GM23338 (cell line): ENCODE data around the gene ATXN3. TPM values are rescaled to one million over a fixed set of nuclear protein-coding genes. Genes with fewer than 3 reads are reported as not detected.

Source experiments
- ATAC-seq: fragments of 200-7000 bp; cut with Tn5 transposase; 3 replicates; pipeline ENCODE4 v1.9.1; 2020
- DNase-seq: peaks from one replicate; pipeline ENCODE4 v3.0.0-alpha.2; 2015; ENCODE audit warnings: low spot score
- H2AFZ ChIP-seq: fragments of 200-600 bp; sonication (generic); 2 replicates; pipeline ENCODE4 v1.8.0; 2016; ENCODE audit warnings: antibody characterized with exemption, mild to moderate bottlenecking, moderate library complexity
- H3F3A ChIP-seq: fragments of 200-600 bp; sonication (generic); replicated peaks from 2 replicates; pipeline ENCODE4 v1.8.0; 2017; ENCODE audit warnings: antibody characterized with exemption, mixed run types, low read depth
- H3K27ac ChIP-seq: fragments of 200-600 bp; sonication (generic); 2 replicates; pipeline ENCODE4 v1.6.1; 2016; ENCODE audit warnings: low read depth
- H3K27me3 ChIP-seq: fragments of 200-600 bp; sonication (generic); 2 replicates; pipeline ENCODE4 v1.8.0; 2016; ENCODE audit warnings: mild to moderate bottlenecking, mixed run types, moderate library complexity; ENCODE audit not compliant: insufficient read depth
- H3K36me3 ChIP-seq: fragments of 200-600 bp; sonication (generic); 2 replicates; pipeline ENCODE4 v1.8.0; 2016; ENCODE audit warnings: mild to moderate bottlenecking; ENCODE audit not compliant: insufficient read depth
- H3K4me1 ChIP-seq: fragments of 200-600 bp; sonication (generic); 2 replicates; pipeline ENCODE4 v1.8.0; 2016; ENCODE audit warnings: mild to moderate bottlenecking, moderate library complexity; ENCODE audit not compliant: insufficient read depth
- H3K4me2 ChIP-seq: fragments of 200-600 bp; sonication (generic); 2 replicates; pipeline ENCODE4 v1.7.1; 2017; ENCODE audit warnings: mixed run types
- H3K4me3 ChIP-seq: fragments of 200-600 bp; sonication (generic); 2 replicates; pipeline ENCODE4 v1.6.1; 2016; ENCODE audit warnings: mixed run types
- H3K79me2 ChIP-seq: fragments of 200-600 bp; sonication (generic); replicated peaks from 2 replicates; pipeline ENCODE4 v1.8.0; 2017; ENCODE audit warnings: mild to moderate bottlenecking; ENCODE audit not compliant: insufficient read depth
- H3K9me2 ChIP-seq: fragments of 200-600 bp; sonication (generic); 2 replicates; pipeline ENCODE4 v1.8.0; 2017; ENCODE audit not compliant: insufficient read depth
- H4K20me1 ChIP-seq: fragments of 200-600 bp; sonication (generic); replicated peaks from 2 replicates; pipeline ENCODE4 v1.8.0; 2017; ENCODE audit warnings: mild to moderate bottlenecking; ENCODE audit not compliant: insufficient read depth
- H3K27ac Mint-ChIP-seq: 2 replicates; pipeline ENCODE4 v1.8.0; 2020; ENCODE audit warnings: inconsistent platforms, mild to moderate bottlenecking, moderate library complexity, mixed read lengths
- H3K27me3 Mint-ChIP-seq: 3 replicates; pipeline ENCODE4 v1.8.0; 2022; ENCODE audit warnings: low read depth, mild to moderate bottlenecking, moderate library complexity, mixed read lengths, inconsistent platforms; ENCODE audit not compliant: insufficient read depth, poor library complexity
- H3K36me3 Mint-ChIP-seq: 3 replicates; pipeline ENCODE4 v1.8.0; 2021; ENCODE audit warnings: low read depth, mild to moderate bottlenecking, inconsistent platforms, moderate library complexity, mixed read lengths
- H3K4me1 Mint-ChIP-seq: 3 replicates; pipeline ENCODE4 v1.8.0; 2020; ENCODE audit warnings: mild to moderate bottlenecking, inconsistent platforms, mixed read lengths
- H3K4me3 Mint-ChIP-seq: 3 replicates; pipeline ENCODE4 v1.8.0; 2021; ENCODE audit warnings: moderate library complexity, mild to moderate bottlenecking, inconsistent platforms, mixed read lengths
- H3K9me3 Mint-ChIP-seq: 3 replicates; pipeline ENCODE4 v1.8.0; 2020; ENCODE audit warnings: moderate library complexity, mild to moderate bottlenecking, inconsistent platforms, mixed read lengths
- CREB1 ChIP-seq: fragments of 250-450 bp; sonication (Bioruptor Pico); IDR thresholded peaks from 2 replicates; pipeline ENCODE4 v1.5.0; 2020; ENCODE audit warnings: low read depth, mild to moderate bottlenecking, moderate library complexity
- EZH2 ChIP-seq: fragments of 200-600 bp; sonication (generic); IDR thresholded peaks from one replicate; pipeline ENCODE4 v1.8.0; 2017; ENCODE audit warnings: antibody characterized with exemption, mild to moderate bottlenecking, low read depth; ENCODE audit not compliant: unreplicated experiment
- JUNB ChIP-seq: IDR thresholded peaks from one replicate; pipeline ENCODE4 v1.6.1; 2016; ENCODE audit warnings: antibody characterized with exemption; ENCODE audit not compliant: unreplicated experiment
- NANOG ChIP-seq: IDR thresholded peaks from 2 replicates; pipeline ENCODE4 v1.6.1; 2016; ENCODE audit warnings: antibody characterized with exemption, borderline replicate concordance
- POLR2AphosphoS5 ChIP-seq: IDR thresholded peaks from 2 replicates; pipeline ENCODE4 v1.6.1; 2016; ENCODE audit warnings: antibody characterized with exemption, low read depth
- STAT1 ChIP-seq: IDR thresholded peaks from one replicate; pipeline ENCODE4 v1.6.1; 2016; ENCODE audit warnings: antibody characterized with exemption; ENCODE audit not compliant: unreplicated experiment
- ZNF114 ChIP-seq: fragments of 250-450 bp; sonication (Bioruptor Pico); IDR thresholded peaks from 2 replicates; pipeline ENCODE4 v1.5.0; 2020; ENCODE audit warnings: mild to moderate bottlenecking, moderate library complexity
- ZNF331 ChIP-seq: fragments of 250-450 bp; sonication (Bioruptor Pico); IDR thresholded peaks from 2 replicates; pipeline ENCODE4 v1.5.0; 2020; ENCODE audit warnings: low read depth, mild to moderate bottlenecking, moderate library complexity
- polyA plus RNA-seq: library from polyadenylated mRNA; unstranded; fragments of >200 nt; fragmentation: Nextera tagmentation; extraction: Ambion mirVana; gene quantifications from 2 replicates; pipeline ENCODE4 v1.2.1, GENCODE V29; 2016
- total RNA-seq: library from RNA; depleted of rRNA; stranded (reverse); fragments of >200 nt; shearing (Covaris generic); gene quantifications from 2 replicates; pipeline ENCODE4 v1.2.3, GENCODE V29; 2014
- TF ChIP-seq, protein P1 (sequence below): IDR thresholded peaks from 2 replicates; pipeline ENCODE4 v1.6.1; 2016; ENCODE audit warnings: antibody characterized with exemption
- TF ChIP-seq, protein P2 (sequence below): fragments of 250-450 bp; sonication (Bioruptor Pico); IDR thresholded peaks from 2 replicates; pipeline ENCODE4 v1.5.0; 2020; ENCODE audit warnings: mild to moderate bottlenecking, moderate library complexity
- TF ChIP-seq, protein P3 (sequence below), 2 experiments: fragments of 200-600 bp in 1 of 2; sonication (generic) in 1 of 2; conservative IDR thresholded peaks; 2 replicates each; pipeline versions ENCODE4 v1.5.1 to v1.6.1; 2016 to 2017; ENCODE audit warnings: antibody characterized with exemption in 2 of 2, low read depth in 2 of 2, mild to moderate bottlenecking in 2 of 2, moderate library complexity in 1 of 2

The ATXN3 gene
- total and polyA plus RNA-seq, 2 experiments from 2014 or later = 39.5 to 66.7 TPM

DNA sequence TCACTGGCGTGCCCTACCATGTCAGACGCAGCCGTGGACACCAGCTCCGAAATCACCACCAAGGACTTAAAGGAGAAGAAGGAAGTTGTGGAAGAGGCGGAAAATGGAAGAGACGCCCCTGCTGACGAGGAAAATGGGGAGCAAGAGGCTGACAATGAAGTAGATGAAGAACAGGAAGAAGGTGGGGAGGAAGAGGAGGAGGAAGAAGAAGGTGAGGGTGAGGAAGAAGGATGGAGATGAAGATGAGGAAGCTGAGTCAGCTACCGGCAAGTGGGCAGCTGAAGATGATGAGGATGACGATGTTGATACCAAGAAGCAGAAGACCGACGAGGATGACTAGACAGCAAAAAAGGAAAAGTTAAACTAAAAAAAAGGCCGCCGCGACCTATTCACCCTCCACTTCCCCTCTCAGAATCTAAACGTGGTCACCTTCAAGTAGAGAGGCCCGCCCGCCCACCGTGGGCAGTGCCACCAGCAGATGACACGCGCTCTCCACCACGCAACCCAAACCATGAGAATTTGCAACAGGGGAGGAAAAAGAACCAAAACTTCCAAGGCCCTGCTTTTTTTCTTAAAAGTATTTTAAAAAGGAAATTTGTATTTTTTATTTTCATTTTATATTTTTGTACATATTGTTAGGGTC, 79.7 kb downstream of the ATXN3 start:
- H3K27ac Mint-ChIP-seq = no peak overlapping the region
- Histone ChIP-seq H3K9me2 (no peaks in the 10 kb centered on the region), H3K4me3 (no peak overlapping the region), H3K4me2 (no peak overlapping the region), H3K27ac (no peak overlapping the region), H3F3A (no peaks in the 10 kb centered on the region), H3K27me3 (no peaks in the 10 kb centered on the region), H2AFZ (no peak overlapping the region), H3K4me1 (no peaks in the 10 kb centered on the region), H3K36me3 (peaks cover 7% of the 10 kb centered on the region), H3K79me2 (no peaks in the 10 kb centered on the region; the same call in none of the 2 replicates), H4K20me1 (no peaks in the 10 kb centered on the region)
- peaks cover 12% of the 10 kb centered on the region; the same call in 2 of the 3 replicates for H3K36me3 Mint-ChIP-seq
- no peak overlapping the region for H3K4me3 Mint-ChIP-seq
- H3K9me3 Mint-ChIP-seq = no peaks in the 10 kb centered on the region
- no peaks in the 10 kb centered on the region for H3K4me1 Mint-ChIP-seq
- TF ChIP-seq STAT1 = no peak
- ATAC-seq = no peak
- H3K27me3 Mint-ChIP-seq = no peaks in the 10 kb centered on the region
- DNase-seq = no peak

DNA sequence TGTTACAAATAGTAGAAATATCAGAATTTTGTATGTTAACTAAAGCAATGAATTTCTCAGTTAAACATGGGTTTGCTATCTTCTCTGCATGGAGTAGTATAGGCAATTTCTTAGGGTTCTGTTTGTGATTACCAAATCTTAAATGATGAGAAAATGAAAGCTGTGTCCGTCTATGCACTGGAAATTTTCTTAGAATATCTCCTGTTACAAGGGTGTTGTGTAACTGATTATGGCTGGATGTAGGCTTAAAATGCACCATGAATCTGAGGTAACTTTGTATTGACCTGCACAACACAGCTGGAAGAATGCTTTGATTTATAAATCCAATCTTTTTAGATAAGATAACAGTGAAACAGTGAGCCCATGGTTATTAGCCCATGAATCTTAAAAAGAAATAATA, 84.3 kb downstream of the ATXN3 start:
- Histone ChIP-seq H3K4me2 (no peak overlapping the region), H3K79me2 (no peaks in the 10 kb centered on the region; the same call in 1 of the 2 replicates), H3K4me1 (no peaks in the 10 kb centered on the region), H3K27ac (no peak overlapping the region), H3K9me2 (no peaks in the 10 kb centered on the region), H3K27me3 (no peaks in the 10 kb centered on the region), H3K4me3 (no peak overlapping the region), H3K36me3 (peaks cover 3% of the 10 kb centered on the region; the same call in 1 of the 2 replicates), H2AFZ (no peak overlapping the region), H3F3A (no peaks in the 10 kb centered on the region), H4K20me1 (no peaks in the 10 kb centered on the region)
- H3K9me3 Mint-ChIP-seq = no peaks in the 10 kb centered on the region
- no peak for TF ChIP-seq STAT1
- TF ChIP-seq, protein P1, sequence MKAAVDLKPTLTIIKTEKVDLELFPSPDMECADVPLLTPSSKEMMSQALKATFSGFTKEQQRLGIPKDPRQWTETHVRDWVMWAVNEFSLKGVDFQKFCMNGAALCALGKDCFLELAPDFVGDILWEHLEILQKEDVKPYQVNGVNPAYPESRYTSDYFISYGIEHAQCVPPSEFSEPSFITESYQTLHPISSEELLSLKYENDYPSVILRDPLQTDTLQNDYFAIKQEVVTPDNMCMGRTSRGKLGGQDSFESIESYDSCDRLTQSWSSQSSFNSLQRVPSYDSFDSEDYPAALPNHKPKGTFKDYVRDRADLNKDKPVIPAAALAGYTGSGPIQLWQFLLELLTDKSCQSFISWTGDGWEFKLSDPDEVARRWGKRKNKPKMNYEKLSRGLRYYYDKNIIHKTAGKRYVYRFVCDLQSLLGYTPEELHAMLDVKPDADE = no peak
- TF ChIP-seq ZNF114 (CRISPR knock-in tag) = no peak
- no peak for TF ChIP-seq ZNF331 (CRISPR knock-in tag)
- no peak for TF ChIP-seq CREB1
- TF ChIP-seq POLR2AphosphoS5 = no peak
- no peak for TF ChIP-seq JUNB
- TF ChIP-seq, protein P2, sequence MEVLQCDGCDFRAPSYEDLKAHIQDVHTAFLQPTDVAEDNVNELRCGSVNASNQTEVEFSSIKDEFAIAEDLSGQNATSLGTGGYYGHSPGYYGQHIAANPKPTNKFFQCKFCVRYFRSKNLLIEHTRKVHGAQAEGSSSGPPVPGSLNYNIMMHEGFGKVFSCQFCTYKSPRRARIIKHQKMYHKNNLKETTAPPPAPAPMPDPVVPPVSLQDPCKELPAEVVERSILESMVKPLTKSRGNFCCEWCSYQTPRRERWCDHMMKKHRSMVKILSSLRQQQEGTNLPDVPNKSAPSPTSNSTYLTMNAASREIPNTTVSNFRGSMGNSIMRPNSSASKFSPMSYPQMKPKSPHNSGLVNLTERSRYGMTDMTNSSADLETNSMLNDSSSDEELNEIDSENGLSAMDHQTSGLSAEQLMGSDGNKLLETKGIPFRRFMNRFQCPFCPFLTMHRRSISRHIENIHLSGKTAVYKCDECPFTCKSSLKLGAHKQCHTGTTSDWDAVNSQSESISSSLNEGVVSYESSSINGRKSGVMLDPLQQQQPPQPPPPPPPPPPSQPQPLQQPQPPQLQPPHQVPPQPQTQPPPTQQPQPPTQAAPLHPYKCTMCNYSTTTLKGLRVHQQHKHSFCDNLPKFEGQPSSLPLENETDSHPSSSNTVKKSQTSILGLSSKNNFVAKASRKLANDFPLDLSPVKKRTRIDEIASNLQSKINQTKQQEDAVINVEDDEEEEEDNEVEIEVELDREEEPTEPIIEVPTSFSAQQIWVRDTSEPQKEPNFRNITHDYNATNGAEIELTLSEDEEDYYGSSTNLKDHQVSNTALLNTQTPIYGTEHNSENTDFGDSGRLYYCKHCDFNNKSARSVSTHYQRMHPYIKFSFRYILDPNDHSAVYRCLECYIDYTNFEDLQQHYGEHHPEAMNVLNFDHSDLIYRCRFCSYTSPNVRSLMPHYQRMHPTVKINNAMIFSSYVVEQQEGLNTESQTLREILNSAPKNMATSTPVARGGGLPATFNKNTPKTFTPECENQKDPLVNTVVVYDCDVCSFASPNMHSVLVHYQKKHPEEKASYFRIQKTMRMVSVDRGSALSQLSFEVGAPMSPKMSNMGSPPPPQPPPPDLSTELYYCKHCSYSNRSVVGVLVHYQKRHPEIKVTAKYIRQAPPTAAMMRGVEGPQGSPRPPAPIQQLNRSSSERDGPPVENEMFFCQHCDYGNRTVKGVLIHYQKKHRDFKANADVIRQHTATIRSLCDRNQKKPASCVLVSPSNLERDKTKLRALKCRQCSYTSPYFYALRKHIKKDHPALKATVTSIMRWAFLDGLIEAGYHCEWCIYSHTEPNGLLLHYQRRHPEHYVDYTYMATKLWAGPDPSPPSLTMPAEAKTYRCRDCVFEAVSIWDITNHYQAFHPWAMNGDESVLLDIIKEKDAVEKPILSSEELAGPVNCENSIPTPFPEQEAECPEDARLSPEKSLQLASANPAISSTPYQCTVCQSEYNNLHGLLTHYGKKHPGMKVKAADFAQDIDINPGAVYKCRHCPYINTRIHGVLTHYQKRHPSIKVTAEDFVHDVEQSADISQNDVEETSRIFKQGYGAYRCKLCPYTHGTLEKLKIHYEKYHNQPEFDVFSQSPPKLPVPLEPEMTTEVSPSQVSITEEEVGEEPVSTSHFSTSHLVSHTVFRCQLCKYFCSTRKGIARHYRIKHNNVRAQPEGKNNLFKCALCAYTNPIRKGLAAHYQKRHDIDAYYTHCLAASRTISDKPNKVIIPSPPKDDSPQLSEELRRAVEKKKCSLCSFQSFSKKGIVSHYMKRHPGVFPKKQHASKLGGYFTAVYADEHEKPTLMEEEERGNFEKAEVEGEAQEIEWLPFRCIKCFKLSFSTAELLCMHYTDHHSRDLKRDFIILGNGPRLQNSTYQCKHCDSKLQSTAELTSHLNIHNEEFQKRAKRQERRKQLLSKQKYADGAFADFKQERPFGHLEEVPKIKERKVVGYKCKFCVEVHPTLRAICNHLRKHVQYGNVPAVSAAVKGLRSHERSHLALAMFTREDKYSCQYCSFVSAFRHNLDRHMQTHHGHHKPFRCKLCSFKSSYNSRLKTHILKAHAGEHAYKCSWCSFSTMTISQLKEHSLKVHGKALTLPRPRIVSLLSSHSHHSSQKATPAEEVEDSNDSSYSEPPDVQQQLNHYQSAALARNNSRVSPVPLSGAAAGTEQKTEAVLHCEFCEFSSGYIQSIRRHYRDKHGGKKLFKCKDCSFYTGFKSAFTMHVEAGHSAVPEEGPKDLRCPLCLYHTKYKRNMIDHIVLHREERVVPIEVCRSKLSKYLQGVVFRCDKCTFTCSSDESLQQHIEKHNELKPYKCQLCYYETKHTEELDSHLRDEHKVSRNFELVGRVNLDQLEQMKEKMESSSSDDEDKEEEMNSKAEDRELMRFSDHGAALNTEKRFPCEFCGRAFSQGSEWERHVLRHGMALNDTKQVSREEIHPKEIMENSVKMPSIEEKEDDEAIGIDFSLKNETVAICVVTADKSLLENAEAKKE = no peak
- TF ChIP-seq NANOG = no peak
- TF ChIP-seq, protein P3, sequence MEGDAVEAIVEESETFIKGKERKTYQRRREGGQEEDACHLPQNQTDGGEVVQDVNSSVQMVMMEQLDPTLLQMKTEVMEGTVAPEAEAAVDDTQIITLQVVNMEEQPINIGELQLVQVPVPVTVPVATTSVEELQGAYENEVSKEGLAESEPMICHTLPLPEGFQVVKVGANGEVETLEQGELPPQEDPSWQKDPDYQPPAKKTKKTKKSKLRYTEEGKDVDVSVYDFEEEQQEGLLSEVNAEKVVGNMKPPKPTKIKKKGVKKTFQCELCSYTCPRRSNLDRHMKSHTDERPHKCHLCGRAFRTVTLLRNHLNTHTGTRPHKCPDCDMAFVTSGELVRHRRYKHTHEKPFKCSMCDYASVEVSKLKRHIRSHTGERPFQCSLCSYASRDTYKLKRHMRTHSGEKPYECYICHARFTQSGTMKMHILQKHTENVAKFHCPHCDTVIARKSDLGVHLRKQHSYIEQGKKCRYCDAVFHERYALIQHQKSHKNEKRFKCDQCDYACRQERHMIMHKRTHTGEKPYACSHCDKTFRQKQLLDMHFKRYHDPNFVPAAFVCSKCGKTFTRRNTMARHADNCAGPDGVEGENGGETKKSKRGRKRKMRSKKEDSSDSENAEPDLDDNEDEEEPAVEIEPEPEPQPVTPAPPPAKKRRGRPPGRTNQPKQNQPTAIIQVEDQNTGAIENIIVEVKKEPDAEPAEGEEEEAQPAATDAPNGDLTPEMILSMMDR (conservative IDR thresholded peaks at IDR 0.05; ENCODE audit: low read depth in 2 of 2) = no peak
- TF ChIP-seq EZH2 = no peak
- H3K4me1 Mint-ChIP-seq = no peaks in the 10 kb centered on the region
- peaks cover 5% of the 10 kb centered on the region; the same call in 2 of the 3 replicates for H3K36me3 Mint-ChIP-seq
- no peaks in the 10 kb centered on the region for H3K27me3 Mint-ChIP-seq
- ATAC-seq = no peak
- DNase-seq = no peak
- no peak overlapping the region for H3K27ac Mint-ChIP-seq
- H3K4me3 Mint-ChIP-seq = no peak overlapping the region
